SIG-M5 treated with dmso at 0.1 percent for 504 hours (cell line): ENCODE results near the gene MTA3.
"Not testable (repeated sequence)": the region's sequence is repeated elsewhere in the genome, so short reads cannot be mapped to it uniquely, and the experiment has no call there.

Source experiments
- DNase-seq: peaks from one replicate; lab custom pipeline; 2025; ENCODE audit not compliant: unreplicated experiment; lab: John Stamatoyannopoulos, UW

The MTA3 gene

GRCh38 chr2:42606166-42606565 lies 37.7 kb downstream of the MTA3 start:
- not testable (repeated sequence) for DNase-seq

GRCh38 chr2:42607101-42607637 lies 38.7 kb downstream of the MTA3 start:
- no peak for DNase-seq

GRCh38 chr2:42613281-42614064 lies 45.0 kb downstream of the MTA3 start:
- DNase-seq = no peak

- no peak for DNase-seq
Observed at GRCh38 chr2:42614838-42615237, 46.4 kb downstream of the MTA3 start.

GRCh38 chr2:42618116-42618515 lies 49.7 kb downstream of the MTA3 start:
- DNase-seq = no peak

- DNase-seq = peak; percentile 37
Observed at GRCh38 chr2:42618972-42619371, 50.5 kb downstream of the MTA3 start.

- not testable (repeated sequence) for DNase-seq
Observed at GRCh38 chr2:42621626-42622025, 53.2 kb downstream of the MTA3 start.

- no peak for DNase-seq
Observed at GRCh38 chr2:42622943-42623676, 54.7 kb downstream of the MTA3 start.

GRCh38 chr2:42624047-42624446 lies 55.6 kb downstream of the MTA3 start:
- DNase-seq = no peak

GRCh38 chr2:42628024-42628423 lies 59.6 kb downstream of the MTA3 start:
- not testable (repeated sequence) for DNase-seq

- no peak for DNase-seq
Observed at GRCh38 chr2:42636934-42637333, 68.5 kb downstream of the MTA3 start.

- DNase-seq = no peak
Observed at GRCh38 chr2:42638080-42638784, 69.8 kb downstream of the MTA3 start.

GRCh38 chr2:42639340-42640077 lies 71.1 kb downstream of the MTA3 start:
- DNase-seq = peak; percentile 41

GRCh38 chr2:42640261-42640660 lies 71.8 kb downstream of the MTA3 start:
- no peak for DNase-seq

- not testable (repeated sequence) for DNase-seq
Observed at GRCh38 chr2:42642371-42642770, 73.9 kb downstream of the MTA3 start.

- no peak for DNase-seq
Observed at GRCh38 chr2:42645551-42645950, 77.1 kb downstream of the MTA3 start.

- DNase-seq = peak; percentile 90
Observed at GRCh38 chr2:42648796-42649195, 80.4 kb downstream of the MTA3 start.

- DNase-seq = no peak
Observed at GRCh38 chr2:42651057-42651456, 82.6 kb downstream of the MTA3 start.

GRCh38 chr2:42652086-42652485 lies 83.7 kb downstream of the MTA3 start:
- no peak for DNase-seq

- no peak for DNase-seq
Observed at GRCh38 chr2:42653039-42653438, 84.6 kb downstream of the MTA3 start.
